ENCODE data around the gene PEAR1. TPM values are rescaled to one million over a fixed set of nuclear protein-coding genes. Genes with fewer than 3 reads are reported as not detected.

PEAR1 gene
- total RNA-seq, 4 donors from 2014 or later = 4.9 to 17.3 (median 7.0) TPM

DNA sequence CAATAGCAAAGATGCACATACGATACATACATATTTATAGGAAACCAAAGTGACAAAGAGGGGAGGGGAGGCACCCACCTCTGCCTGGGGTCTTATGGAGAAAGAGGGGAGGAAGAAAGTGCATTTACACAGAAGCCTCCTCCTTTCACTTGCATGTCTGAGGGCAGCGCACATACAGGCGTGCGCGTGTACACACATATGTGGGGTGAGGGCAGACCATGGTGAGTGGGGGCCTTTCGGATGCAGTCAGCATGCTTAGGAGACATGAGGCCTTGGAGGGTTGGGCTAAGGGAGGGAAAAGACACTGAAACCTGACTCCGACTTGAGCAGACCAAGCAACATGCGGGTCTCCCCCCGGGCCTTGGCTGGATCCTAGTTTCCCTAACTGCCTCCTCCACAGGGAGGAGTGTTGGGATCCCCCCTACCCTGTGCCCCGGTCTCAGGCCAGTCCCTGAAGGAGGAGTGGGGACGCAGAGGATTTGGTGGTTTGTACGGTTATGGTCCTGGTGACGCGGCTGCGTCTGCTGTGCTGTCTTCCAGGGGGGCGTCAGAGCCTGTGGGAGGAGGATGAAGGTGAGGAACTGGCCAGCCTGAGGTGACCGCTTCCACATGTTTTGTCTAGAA lies 42.1 kb downstream of the PEAR1 start:
- H3K9me3 ChIP-seq = no peaks in the 10 kb centered on the region
- peak in 1 of 3 donors; percentile 21 for DNase-seq
- peaks cover 0 to 50% (median 0%) of the 10 kb centered on the region in 3 donors for H3K36me3 ChIP-seq

GRCh38 chr1:156936191-156936590 lies 42.7 kb downstream of the PEAR1 start:
- TF ChIP-seq POLR2A (IDR thresholded peaks at IDR 0.05) = no peak
- TF ChIP-seq, protein P1, sequence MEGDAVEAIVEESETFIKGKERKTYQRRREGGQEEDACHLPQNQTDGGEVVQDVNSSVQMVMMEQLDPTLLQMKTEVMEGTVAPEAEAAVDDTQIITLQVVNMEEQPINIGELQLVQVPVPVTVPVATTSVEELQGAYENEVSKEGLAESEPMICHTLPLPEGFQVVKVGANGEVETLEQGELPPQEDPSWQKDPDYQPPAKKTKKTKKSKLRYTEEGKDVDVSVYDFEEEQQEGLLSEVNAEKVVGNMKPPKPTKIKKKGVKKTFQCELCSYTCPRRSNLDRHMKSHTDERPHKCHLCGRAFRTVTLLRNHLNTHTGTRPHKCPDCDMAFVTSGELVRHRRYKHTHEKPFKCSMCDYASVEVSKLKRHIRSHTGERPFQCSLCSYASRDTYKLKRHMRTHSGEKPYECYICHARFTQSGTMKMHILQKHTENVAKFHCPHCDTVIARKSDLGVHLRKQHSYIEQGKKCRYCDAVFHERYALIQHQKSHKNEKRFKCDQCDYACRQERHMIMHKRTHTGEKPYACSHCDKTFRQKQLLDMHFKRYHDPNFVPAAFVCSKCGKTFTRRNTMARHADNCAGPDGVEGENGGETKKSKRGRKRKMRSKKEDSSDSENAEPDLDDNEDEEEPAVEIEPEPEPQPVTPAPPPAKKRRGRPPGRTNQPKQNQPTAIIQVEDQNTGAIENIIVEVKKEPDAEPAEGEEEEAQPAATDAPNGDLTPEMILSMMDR (IDR thresholded peaks at IDR 0.05) = no peak
- H3K36me3 ChIP-seq = peaks cover 0 to 56% (median 0%) of the 10 kb centered on the region in 3 donors

More for the DNA sequence above, 42.1 kb downstream of the PEAR1 start:
- Histone ChIP-seq H3K4me1 (peaks cover 0 to 7% (median 0%) of the 10 kb centered on the region in 4 donors), H3K4me3 (no peak overlapping the region), H3K27me3 (no peaks in the 10 kb centered on the region), H3K27ac (no peak overlapping the region)
- no peak for TF ChIP-seq POLR2A (IDR thresholded peaks at IDR 0.05)
- TF ChIP-seq, protein P1 (IDR thresholded peaks at IDR 0.05) = no peak

GRCh38 chr1:156936721-156937220 lies 43.3 kb downstream of the PEAR1 start:
- no peak overlapping the region for H3K27ac ChIP-seq

More at GRCh38 chr1:156936191-156936590, 42.7 kb downstream of the PEAR1 start:
- no peak for DNase-seq
- Histone ChIP-seq H3K27ac (no peak overlapping the region), H3K9me3 (no peaks in the 10 kb centered on the region), H3K4me3 (no peak overlapping the region), H3K27me3 (no peaks in the 10 kb centered on the region), H3K4me1 (peaks cover 0 to 7% (median 0%) of the 10 kb centered on the region in 4 donors)

GRCh38 chr1:156937883-156938282 lies 44.4 kb downstream of the PEAR1 start:
- DNase-seq = no peak
- no peaks in the 10 kb centered on the region for H3K27me3 ChIP-seq
- H3K27ac ChIP-seq = no peak overlapping the region
- no peaks in the 10 kb centered on the region for H3K9me3 ChIP-seq
- H3K36me3 ChIP-seq = peaks cover 0 to 73% (median 0%) of the 10 kb centered on the region in 3 donors
- H3K4me1 ChIP-seq = no peaks in the 10 kb centered on the region
- TF ChIP-seq, protein P1 (IDR thresholded peaks at IDR 0.05) = no peak
- no peak for TF ChIP-seq POLR2A (IDR thresholded peaks at IDR 0.05)
- no peak overlapping the region for H3K4me3 ChIP-seq

More at GRCh38 chr1:156936721-156937220, 43.3 kb downstream of the PEAR1 start:
- DNase-seq = no peak
- Histone ChIP-seq H3K9me3 (no peaks in the 10 kb centered on the region), H3K4me3 (no peak overlapping the region), H3K27me3 (no peaks in the 10 kb centered on the region), H3K4me1 (peaks cover 0 to 3% (median 0%) of the 10 kb centered on the region in 4 donors), H3K36me3 (peaks cover 0 to 62% (median 0%) of the 10 kb centered on the region in 3 donors)
- no peak for TF ChIP-seq POLR2A (IDR thresholded peaks at IDR 0.05)
- TF ChIP-seq, protein P1 (IDR thresholded peaks at IDR 0.05) = no peak

DNA sequence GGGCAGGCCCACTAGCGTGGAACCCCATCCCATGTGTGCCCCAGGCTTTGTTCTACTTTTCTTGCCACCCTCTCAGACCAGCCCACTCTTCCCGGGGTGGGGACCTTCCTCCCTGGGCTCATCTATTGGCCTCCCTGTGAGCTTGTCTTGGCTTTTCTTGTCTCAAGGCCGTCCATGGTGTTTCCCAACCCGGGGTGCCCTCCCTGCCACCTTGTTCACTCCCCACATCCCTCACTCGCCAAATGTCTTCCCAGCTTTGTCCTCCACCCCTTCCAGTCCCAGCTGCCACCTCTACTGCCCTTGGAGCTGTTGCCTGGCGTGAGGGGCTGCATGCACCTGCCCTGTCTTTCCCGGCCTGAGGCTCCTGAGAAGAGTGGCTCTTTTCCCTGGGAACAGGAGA lies 45.3 kb downstream of the PEAR1 start:
- no peaks in the 10 kb centered on the region for H3K9me3 ChIP-seq
- no peaks in the 10 kb centered on the region for H3K27me3 ChIP-seq
- H3K4me3 ChIP-seq = no peak overlapping the region
- H3K4me1 ChIP-seq = no peaks in the 10 kb centered on the region
- H3K27ac ChIP-seq = no peak overlapping the region
- DNase-seq = no peak
- TF ChIP-seq, protein P1 (IDR thresholded peaks at IDR 0.05) = no peak
- TF ChIP-seq POLR2A (IDR thresholded peaks at IDR 0.05) = no peak
- H3K36me3 ChIP-seq = peaks cover 0 to 82% (median 0%) of the 10 kb centered on the region in 3 donors

All from Peyer's patch (tissue), 4 donors.